DOHH2 (cell line): ENCODE measurements around the gene VEGFC.

Source experiments
- H3F3A ChIP-seq: fragments of 200-600 bp; sonication (generic), shearing (Covaris generic); 2 replicates; pipeline ENCODE4 v1.6.0; 2016; ENCODE audit warnings: antibody characterized with exemption, mild to moderate bottlenecking; ENCODE audit not compliant: control insufficient read depth, insufficient read depth
- H3K27ac ChIP-seq: fragments of 200-600 bp; sonication (generic); 2 replicates; pipeline ENCODE4 v1.5.1; 2014; ENCODE audit warnings: low read depth, mild to moderate bottlenecking, low read length, moderate library complexity
- H3K27me3 ChIP-seq: fragments of 200-600 bp; sonication (generic); 2 replicates; pipeline ENCODE4 v1.6.1; 2014; ENCODE audit warnings: mild to moderate bottlenecking, low read length, mixed read lengths; ENCODE audit not compliant: control insufficient read depth
- H3K36me3 ChIP-seq: fragments of 200-600 bp; sonication (generic); 2 replicates; pipeline ENCODE4 v1.6.1; 2014; ENCODE audit warnings: mild to moderate bottlenecking, low read length, moderate library complexity, mixed read lengths; ENCODE audit not compliant: control insufficient read depth
- H3K4me1 ChIP-seq: fragments of 200-600 bp; sonication (generic); 2 replicates; pipeline ENCODE4 v1.6.1; 2014; ENCODE audit warnings: mild to moderate bottlenecking, low read length, mixed read lengths; ENCODE audit not compliant: control insufficient read depth
- H3K4me2 ChIP-seq: fragments of 200-600 bp; sonication (generic); 2 replicates; pipeline ENCODE4 v1.6.0; 2014; ENCODE audit warnings: mild to moderate bottlenecking, low read length, moderate library complexity
- H3K4me3 ChIP-seq: fragments of 200-600 bp; sonication (generic); 2 replicates; pipeline ENCODE4 v1.5.1; 2014; ENCODE audit warnings: mild to moderate bottlenecking, low read length, mixed read lengths
- H3K79me2 ChIP-seq: fragments of 200-600 bp; sonication (generic); 2 replicates; pipeline ENCODE4 v1.6.1; 2014; ENCODE audit warnings: mild to moderate bottlenecking, low read length, mixed read lengths; ENCODE audit not compliant: control insufficient read depth
- H3K9me2 ChIP-seq: fragments of 200-600 bp; sonication (generic); replicated peaks from 2 replicates; pipeline ENCODE4 v1.6.1; 2014; ENCODE audit warnings: mild to moderate bottlenecking, low read length, mixed read lengths; ENCODE audit not compliant: control insufficient read depth
- H3K9me3 ChIP-seq: fragments of 200-600 bp; sonication (generic); 2 replicates; pipeline ENCODE4 v1.6.1; 2014; ENCODE audit warnings: antibody characterized with exemption, low read length, mixed read lengths; ENCODE audit not compliant: control insufficient read depth, insufficient read depth
- H4K20me1 ChIP-seq: fragments of 200-600 bp; sonication (generic); 2 replicates; pipeline ENCODE4 v1.6.0; 2014; ENCODE audit warnings: low read depth, mild to moderate bottlenecking, antibody characterized with exemption, low read length, moderate library complexity; ENCODE audit not compliant: control insufficient read depth, insufficient read depth
- EZH2phosphoT487 ChIP-seq: fragments of 200-600 bp; sonication (generic); IDR thresholded peaks from 2 replicates; pipeline ENCODE4 v1.6.1; 2017; ENCODE audit warnings: borderline replicate concordance, mild to moderate bottlenecking, antibody characterized with exemption, low read length, moderate library complexity, mixed read lengths
- TF ChIP-seq, protein P1 (sequence below): fragments of 200-600 bp; sonication (generic); IDR thresholded peaks from one replicate; pipeline ENCODE4 v1.5.1; 2014; ENCODE audit warnings: antibody characterized with exemption, mild to moderate bottlenecking, low read depth, low read length; ENCODE audit not compliant: poor library complexity, severe bottlenecking

Gene VEGFC

DNA sequence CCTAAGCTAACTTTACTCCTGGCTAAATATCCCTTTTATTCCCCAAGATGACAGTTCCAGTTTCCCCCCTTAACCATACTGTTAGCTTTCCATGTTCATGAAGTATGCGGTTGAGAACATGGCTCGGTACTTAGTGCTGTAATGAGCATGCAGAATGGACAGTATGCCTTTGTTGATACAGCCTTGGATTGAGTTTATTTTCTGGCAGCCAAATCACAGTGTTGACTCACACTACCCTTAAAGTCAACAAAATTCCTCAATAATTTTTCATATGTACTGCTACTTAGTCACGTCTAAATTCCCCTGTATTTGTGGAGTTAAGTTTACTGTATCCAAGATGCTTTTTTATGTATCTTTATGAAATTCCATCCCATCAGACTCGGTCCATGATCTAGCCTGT lies 1.4 kb upstream of the VEGFC start:
- Histone ChIP-seq H3K9me3 (no peaks in the 10 kb centered on the region), H3K4me1 (no peaks in the 10 kb centered on the region), H3F3A (no peaks in the 10 kb centered on the region), H3K79me2 (no peaks in the 10 kb centered on the region), H3K9me2 (no peaks in the 10 kb centered on the region), H3K4me3 (no peak overlapping the region), H4K20me1 (no peaks in the 10 kb centered on the region), H3K36me3 (no peaks in the 10 kb centered on the region), H3K27ac (no peak overlapping the region), H3K4me2 (no peak overlapping the region), H3K27me3 (no peaks in the 10 kb centered on the region)
- TF ChIP-seq, protein P1, sequence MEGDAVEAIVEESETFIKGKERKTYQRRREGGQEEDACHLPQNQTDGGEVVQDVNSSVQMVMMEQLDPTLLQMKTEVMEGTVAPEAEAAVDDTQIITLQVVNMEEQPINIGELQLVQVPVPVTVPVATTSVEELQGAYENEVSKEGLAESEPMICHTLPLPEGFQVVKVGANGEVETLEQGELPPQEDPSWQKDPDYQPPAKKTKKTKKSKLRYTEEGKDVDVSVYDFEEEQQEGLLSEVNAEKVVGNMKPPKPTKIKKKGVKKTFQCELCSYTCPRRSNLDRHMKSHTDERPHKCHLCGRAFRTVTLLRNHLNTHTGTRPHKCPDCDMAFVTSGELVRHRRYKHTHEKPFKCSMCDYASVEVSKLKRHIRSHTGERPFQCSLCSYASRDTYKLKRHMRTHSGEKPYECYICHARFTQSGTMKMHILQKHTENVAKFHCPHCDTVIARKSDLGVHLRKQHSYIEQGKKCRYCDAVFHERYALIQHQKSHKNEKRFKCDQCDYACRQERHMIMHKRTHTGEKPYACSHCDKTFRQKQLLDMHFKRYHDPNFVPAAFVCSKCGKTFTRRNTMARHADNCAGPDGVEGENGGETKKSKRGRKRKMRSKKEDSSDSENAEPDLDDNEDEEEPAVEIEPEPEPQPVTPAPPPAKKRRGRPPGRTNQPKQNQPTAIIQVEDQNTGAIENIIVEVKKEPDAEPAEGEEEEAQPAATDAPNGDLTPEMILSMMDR, result no peak
- no peak for TF ChIP-seq EZH2phosphoT487

DNA sequence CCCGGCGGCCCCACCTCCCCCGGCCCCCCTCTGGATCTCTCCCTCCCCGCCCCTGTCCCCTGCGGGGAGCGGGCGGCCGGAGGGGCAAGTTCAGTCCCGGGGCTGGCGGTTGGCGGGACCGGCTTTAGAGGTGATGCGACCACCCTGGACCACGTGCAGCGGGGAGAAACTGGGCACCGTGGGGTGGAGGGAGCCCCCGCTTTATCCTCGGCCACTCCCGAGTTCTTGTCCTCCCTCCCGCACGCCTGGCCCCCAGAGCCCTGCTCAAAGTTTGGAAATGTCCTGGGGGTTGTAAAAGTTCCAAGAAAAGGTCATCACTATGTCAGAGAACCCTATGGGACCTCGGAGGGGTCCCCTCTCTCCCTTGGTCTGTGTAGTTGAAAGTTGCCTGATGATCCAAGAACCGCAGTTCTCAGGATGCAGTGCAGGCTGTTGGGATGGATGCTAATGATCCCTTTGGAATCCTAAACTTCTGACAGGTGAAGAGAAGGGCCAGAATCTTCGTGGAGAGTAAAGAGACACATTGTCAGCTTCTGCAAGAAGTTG lies 411 bp upstream of the VEGFC start:
- Histone ChIP-seq H3K36me3 (no peaks in the 10 kb centered on the region), H3K9me2 (no peaks in the 10 kb centered on the region), H3K79me2 (no peaks in the 10 kb centered on the region), H3K9me3 (no peaks in the 10 kb centered on the region), H3K4me3 (no peak overlapping the region), H3K4me1 (no peaks in the 10 kb centered on the region), H3F3A (no peaks in the 10 kb centered on the region), H3K4me2 (no peak overlapping the region), H4K20me1 (no peaks in the 10 kb centered on the region), H3K27ac (no peak overlapping the region), H3K27me3 (no peaks in the 10 kb centered on the region)
- TF ChIP-seq, protein P1, result no peak
- TF ChIP-seq EZH2phosphoT487, result no peak

DNA sequence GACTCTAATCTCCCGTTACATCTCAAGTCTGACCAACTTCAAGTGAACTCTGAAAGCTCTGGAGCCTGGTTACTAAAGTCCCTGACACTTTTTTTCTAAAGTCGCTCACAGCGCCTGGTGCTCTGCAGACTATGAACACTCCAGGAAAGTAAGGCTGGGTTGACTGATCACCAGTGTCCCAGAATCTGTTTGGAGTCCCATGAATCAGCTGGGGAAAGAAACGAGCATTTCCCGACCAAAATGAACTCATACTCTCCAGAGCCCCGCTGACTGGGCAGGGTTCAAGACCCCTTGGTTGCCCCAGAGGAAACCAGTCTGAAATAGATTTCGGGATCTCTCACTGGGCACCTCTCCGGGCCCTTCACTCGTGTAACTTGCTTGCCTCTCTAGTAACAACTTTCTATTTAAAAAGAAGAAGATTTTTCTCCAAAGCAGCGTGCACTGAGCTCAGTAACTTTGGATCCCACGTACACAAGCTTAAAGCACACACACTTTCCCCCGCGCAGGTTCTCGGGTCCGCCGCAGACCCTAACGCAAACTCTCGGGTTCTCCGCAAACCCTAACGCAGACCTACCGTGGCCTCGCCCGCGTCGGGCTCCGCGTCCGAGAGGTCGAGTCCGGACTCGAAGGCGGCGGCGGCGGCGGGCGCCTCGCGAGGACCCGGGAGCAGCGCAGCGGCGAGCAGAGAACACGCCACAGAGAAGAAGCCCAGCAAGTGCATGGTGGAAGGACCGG lies 964 bp downstream of the VEGFC start:
- Histone ChIP-seq H3K27ac (no peak overlapping the region), H3K4me1 (no peaks in the 10 kb centered on the region), H3K4me2 (no peak overlapping the region)

More for the DNA sequence above, 964 bp downstream of the VEGFC start:
- no peaks in the 10 kb centered on the region for H3K27me3 ChIP-seq
- no peaks in the 10 kb centered on the region for H4K20me1 ChIP-seq
- TF ChIP-seq, protein P1, result no peak
- no peaks in the 10 kb centered on the region for H3K9me3 ChIP-seq
- no peaks in the 10 kb centered on the region for H3K9me2 ChIP-seq
- H3K36me3 ChIP-seq, result no peaks in the 10 kb centered on the region
- H3F3A ChIP-seq, result no peaks in the 10 kb centered on the region
- H3K79me2 ChIP-seq, result no peaks in the 10 kb centered on the region
- H3K4me3 ChIP-seq, result no peak overlapping the region
